Keratinocyte (primary cell): ENCODE results near the gene SMIM35.

Source experiments
- CTCF ChIP-seq, 3 experiments: IDR thresholded peaks in 1 of 3; conservative IDR thresholded peaks in 1 of 3; optimal IDR thresholded peaks in 1 of 3; 2 replicates in 2 of 3; 3 replicates in 1 of 3; pipeline versions ENCODE3 to v1.5.1; 2011; ENCODE audit warnings: low read length in 3 of 3, mild to moderate bottlenecking in 3 of 3, moderate library complexity in 2 of 3, control low read depth in 1 of 3, inconsistent platforms in 1 of 3; ENCODE audit not compliant: insufficient read depth in 2 of 3; ENCODE audit errors: extremely low read depth in 1 of 3
- EZH2 ChIP-seq: IDR thresholded peaks from one replicate; pipeline ENCODE4 v1.6.1; 2012; ENCODE audit warnings: inconsistent platforms, mild to moderate bottlenecking, low read length, moderate library complexity

- TF ChIP-seq EZH2 (no peak), CTCF (optimal IDR thresholded peaks at IDR 0.05 in 1 of 3, IDR thresholded peaks at IDR 0.05 in 1 of 3, conservative IDR thresholded peaks at IDR 0.05 in 1 of 3; ENCODE audit: extremely low read depth in 1 of 3, insufficient read depth in 2 of 3, low read length in 3 of 3) (no peak)
These were observed 74.6 kb downstream of the SMIM35 start for GRCh38 chr11:118012083-118012669.
